ENCODE data around the gene GLG1.
"Not testable (repeated sequence)": the region's sequence is repeated elsewhere in the genome, so short reads cannot be mapped to it uniquely, and the experiment has no call there.

GLG1 gene

GRCh38 chr16:74575807-74576643, 30.9 kb downstream of the GLG1 start:
- in situ Hi-C loops (cut with MboI; ENCODE audit: low sequenced_read_pairs): no loop called here

GRCh38 chr16:74575175-74575806, 31.6 kb downstream of the GLG1 start:
- in situ Hi-C loops (cut with MboI; ENCODE audit: low sequenced_read_pairs): no loop called here

GRCh38 chr16:74574146-74574545, 32.8 kb downstream of the GLG1 start:
- in situ Hi-C loops (cut with MboI; ENCODE audit: low sequenced_read_pairs): no loop called here

- in situ Hi-C loops (cut with MboI; ENCODE audit: low sequenced_read_pairs): no loop called here
These were observed 33.3 kb downstream of the GLG1 start for GRCh38 chr16:74573622-74574021.

GRCh38 chr16:74570412-74571301, 36.3 kb downstream of the GLG1 start:
- in situ Hi-C loops (cut with MboI; ENCODE audit: low sequenced_read_pairs): no loop called here

DNA sequence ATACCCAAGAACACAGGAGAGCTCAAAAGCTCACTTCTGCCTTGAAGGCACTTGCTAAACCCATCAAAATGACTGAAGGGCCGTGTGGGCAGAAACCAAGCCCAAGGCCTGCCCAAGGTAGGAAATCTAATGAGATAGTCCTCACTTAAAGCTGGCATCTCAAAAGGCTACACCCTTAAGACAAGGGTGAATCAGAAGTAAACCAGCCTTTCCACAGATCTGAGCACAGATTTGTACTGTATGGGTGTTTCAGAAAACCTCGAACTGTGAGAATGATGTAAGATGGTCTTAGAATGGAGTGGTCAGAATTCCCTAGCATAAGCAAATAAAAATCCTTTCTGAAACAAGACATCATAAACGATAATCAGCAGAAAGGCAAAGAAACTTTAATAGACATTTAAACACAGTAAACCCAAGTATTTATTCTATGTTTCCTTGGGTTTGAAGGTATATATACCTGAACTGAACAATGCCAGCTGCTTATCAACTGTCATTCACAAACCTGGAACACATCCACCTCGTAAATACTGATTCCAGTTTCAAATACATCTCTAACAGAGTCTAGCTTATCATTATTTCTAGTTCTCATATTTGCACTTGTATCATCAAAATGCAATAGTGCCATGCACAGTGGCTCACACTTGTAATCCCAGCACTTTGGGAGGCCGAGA, 37.8 kb downstream of the GLG1 start:
- in situ Hi-C loops (cut with MboI; ENCODE audit: low sequenced_read_pairs): no loop called here

- in situ Hi-C loops (cut with MboI; ENCODE audit: low sequenced_read_pairs): no loop called here
These were observed 39.0 kb downstream of the GLG1 start for GRCh38 chr16:74567901-74568300.

GRCh38 chr16:74565378-74565777, 41.5 kb downstream of the GLG1 start:
- in situ Hi-C loops (cut with MboI; ENCODE audit: low sequenced_read_pairs): no loop called here

DNA sequence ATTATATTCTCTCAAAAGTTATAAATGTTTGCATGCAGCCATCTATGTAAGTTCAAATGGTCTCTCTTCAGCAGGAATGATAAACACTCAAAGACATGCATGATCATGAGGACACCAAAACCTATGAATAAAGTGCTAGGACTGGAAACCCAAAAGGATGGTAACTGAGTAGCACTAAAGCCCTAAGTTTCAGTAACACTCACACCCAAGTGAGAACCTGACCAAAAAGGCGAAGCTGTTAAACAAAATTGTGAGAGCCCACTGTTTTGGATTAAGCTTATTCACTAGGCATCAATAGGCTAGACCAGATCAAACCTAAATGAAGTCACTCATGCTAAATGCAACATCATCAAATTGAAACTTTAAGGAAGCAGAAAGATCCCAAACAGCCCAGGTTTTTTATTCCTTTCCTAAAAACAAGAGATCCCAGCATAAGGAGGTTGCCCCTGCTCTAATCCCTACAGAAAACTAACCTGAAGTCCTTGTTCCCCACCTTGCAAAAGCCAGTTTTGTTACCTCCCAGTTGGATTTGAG, 42.4 kb downstream of the GLG1 start:
- in situ Hi-C loops (cut with MboI; ENCODE audit: low sequenced_read_pairs): no loop called here

- in situ Hi-C loops (cut with MboI; ENCODE audit: low sequenced_read_pairs): no loop called here
These were observed 43.1 kb downstream of the GLG1 start for GRCh38 chr16:74563828-74564263.

- in situ Hi-C loops (cut with MboI; ENCODE audit: low sequenced_read_pairs): no loop called here
These were observed 44.8 kb downstream of the GLG1 start for GRCh38 chr16:74562117-74562516.

DNA sequence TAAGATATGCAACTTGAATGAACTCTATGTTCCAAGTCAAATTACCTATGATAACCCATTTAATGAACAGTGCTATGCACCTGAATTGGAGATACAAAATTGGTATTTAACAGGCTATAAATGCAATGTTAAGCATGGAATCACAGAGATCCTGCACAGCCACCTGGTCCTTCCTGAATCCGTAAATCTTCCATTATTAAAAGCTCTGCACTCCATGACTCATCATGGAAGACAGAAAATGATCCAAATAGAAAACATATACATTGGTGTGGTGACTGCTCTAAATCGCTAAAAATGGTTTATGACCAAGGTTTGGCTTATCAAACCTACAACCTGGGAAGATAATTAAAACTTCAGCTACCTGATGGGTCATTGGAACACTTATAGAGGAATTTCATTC, 45.3 kb downstream of the GLG1 start:
- in situ Hi-C loops (cut with MboI; ENCODE audit: low sequenced_read_pairs): no loop called here

DNA sequence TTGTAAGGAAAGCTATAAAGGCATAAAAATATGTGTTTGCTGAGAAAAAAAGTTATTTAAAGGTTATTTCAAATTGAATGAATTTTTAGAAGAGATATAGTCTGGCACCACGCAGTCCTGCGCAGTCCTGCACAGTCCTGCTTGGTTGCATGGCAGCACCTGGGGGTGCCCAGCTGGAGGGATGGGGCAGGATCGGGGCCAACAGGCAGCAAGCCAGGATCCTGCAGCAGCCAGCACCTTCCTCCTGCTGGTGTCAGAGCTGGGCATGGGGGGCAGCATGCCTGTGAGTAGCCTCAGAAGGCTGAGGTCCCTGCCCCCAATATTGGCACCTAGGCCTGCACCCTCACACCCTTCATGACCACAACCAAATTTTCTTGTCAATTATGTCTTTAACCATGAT, 46.0 kb downstream of the GLG1 start:
- in situ Hi-C loops (cut with MboI; ENCODE audit: low sequenced_read_pairs): no loop called here

DNA sequence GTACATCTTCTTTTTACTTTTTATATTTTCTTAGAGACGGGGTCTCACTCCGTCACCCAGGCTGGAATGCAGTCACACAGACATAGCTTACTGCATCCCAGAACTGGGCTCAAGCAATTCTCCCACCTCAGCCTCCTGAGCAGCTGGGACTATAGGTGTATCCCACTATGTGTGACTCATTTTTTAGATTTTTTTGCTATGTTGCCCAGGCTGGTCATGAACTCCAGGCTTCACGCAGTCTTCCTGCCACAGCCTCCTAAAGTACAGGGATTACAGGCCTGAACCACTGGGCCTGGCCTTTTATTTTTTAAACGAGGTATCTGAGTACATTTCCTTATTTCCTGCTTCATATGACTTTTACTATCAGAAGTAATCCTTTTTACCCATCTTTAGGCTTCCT, 48.0 kb downstream of the GLG1 start:
- in situ Hi-C loops (cut with MboI; ENCODE audit: low sequenced_read_pairs): no loop called here

- in situ Hi-C loops (cut with MboI; ENCODE audit: low sequenced_read_pairs): no loop called here
These were observed 49.6 kb downstream of the GLG1 start for GRCh38 chr16:74557275-74557674.

DNA sequence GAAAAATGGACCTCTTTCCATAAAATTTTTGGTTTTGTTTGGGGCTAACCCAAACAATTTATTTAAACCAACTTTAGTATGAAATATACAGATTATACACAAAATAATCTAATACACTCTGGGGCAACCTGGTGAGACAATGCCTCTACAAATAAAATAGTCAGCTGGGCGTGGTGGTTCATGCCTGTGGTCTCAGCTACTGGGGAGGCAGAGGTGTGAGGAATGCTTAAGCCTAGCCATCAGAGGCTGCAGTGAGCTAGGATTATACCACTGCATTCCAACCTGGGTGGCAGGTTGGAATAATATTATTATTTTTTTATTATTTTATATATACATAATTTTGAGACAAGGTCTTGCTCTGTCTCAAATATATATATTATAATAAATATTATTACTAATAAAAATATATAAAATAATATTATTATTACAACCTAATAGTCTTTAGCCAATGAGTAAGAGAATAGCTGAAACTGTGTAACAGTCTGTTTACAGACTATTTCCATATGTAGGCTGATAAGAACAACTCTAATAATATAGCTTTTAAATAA, 50.5 kb downstream of the GLG1 start:
- in situ Hi-C loops (cut with MboI; ENCODE audit: low sequenced_read_pairs): no loop called here

DNA sequence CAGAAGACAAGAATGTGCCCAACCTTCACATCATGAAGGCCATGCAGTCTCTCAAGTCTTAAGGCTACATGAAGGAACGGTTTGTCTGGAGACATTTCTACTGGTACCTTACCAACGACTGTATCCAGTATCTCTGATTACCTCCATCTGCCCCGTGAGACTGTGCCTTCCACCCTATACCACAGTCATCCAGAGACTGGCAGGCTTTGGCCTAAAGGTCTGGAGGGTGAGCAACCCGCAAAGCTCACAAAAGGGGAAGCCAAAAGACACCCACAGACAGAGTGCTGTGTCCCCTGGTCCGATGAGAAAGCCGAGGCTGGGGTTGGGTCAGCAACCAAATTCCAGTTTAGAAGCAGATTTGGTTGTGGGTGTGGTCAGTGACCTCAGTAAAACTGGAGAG, 54.6 kb downstream of the GLG1 start:
- in situ Hi-C loops (cut with MboI; ENCODE audit: low sequenced_read_pairs): not testable (repeated sequence)

- in situ Hi-C loops (cut with MboI; ENCODE audit: low sequenced_read_pairs): not testable (repeated sequence)
These were observed 56.5 kb downstream of the GLG1 start for GRCh38 chr16:74550227-74551019.

- in situ Hi-C loops (cut with MboI; ENCODE audit: low sequenced_read_pairs): not testable (repeated sequence)
These were observed 60.8 kb downstream of the GLG1 start for GRCh38 chr16:74546112-74546511.
